Globus pallidus (tissue), 1 donor: ENCODE measurements around the gene RGS9.
"Not testable (repeated sequence)": the region's sequence is repeated elsewhere in the genome, so short reads cannot be mapped to it uniquely, and the experiment has no call there.

ENCODE experiments used
- DNase-seq: peaks from one replicate; pipeline ENCODE4 v3.0.0-alpha.2; 2015; ENCODE audit warnings: low spot score

The RGS9 gene

DNA sequence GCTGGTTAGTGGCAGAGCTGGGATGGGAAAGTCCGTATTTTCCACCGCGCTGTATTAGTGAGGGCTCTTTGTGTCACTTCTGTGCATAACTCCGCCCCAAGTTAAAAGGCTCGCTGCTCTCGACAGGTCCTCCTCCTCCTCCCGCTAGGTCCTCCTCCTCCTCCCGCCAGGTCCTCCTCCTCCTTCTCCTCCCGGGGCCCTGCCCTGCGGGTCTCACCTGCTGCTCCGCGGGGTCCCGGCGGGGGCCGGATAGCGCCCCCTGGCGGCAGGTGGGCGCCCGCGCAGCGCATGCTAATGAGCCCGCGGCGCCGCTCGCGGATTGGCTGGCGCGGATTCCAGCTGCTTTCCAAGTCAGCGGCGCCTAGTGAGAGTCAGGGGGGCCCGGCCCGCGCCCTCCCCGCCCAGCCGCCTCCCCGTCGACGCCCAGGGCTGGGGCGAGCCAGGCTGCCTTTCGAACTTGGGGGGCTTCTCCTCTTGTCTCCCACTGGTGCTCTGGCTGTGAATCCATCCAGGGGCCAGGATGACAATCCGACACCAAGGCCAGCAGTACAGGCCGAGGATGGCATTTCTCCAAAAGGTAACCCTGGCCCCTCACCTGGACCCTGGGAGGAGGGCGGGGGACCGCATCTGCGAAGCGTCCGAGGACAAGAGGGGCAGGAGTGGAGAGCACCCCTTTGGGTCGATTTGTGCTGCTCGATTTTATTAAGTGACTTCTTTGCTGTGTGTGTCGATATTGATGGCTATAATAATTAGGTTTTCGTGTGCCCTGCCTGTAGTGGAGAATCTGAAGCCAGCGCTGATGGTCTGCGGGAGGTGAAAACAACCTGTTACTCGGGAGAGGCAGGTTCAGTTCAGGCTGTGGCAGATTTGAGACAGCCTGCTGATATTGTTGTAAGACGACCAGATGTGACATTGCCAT, at the start of gene RGS9:
Gene RGS9, plus strand, starts transcription at position 350 of the 919 bp plus-strand sequence. Its CDS starts 171 bp downstream, at position 521.
- peak; percentile 81 for DNase-seq

GRCh38 chr17:65088621-65089360, 48.4 kb upstream of the RGS9 start:
- DNase-seq, result no peak

DNA sequence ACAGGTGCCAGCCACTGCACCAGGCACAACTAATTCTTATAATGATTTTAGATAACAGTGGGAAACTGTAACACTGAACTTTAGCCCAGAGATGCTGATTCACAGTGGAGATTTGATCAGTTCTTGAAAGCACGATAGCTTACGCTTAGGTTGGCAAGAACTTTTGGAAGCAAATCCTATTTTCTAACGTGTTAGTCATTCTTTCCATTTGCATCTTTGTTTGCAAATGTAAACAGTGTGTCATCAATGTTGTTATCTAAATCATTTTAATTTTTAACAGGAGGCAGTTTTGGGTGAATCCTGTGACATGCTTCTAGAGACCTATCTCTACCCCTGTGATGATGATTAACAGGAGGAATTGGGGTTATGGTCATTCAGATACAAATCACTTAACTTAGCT, 44.9 kb upstream of the RGS9 start:
- no peak for DNase-seq

DNA sequence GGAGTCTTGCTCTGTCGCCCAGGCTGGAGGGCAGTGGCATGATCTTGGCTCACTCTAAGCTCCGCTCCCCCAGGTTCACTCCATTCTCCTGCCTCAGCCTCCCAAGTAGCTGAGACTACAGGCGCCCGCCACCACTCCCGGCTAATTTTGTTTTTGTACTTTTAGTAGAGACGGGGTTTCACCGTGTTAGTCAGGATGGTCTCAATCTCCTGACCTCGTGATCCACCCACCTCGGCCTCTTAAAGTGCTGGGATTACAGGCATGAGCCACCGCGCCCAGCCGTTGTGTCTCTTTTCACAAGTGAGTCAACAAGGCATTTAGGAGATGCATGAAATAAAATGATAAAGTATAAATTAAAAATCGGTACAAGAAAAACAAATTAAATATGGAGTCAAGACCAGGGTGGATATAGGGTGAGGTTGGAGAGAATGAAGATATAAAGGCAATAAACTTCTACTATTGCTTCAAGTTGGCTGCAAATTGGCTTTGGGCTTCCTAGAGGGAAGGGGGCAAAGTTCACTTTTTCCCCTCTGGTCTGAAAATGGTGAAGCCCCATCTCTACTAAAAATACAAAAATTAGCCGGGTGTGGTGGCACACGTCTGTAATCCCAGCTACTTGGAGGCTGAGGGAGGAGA, 44.3 kb upstream of the RGS9 start:
- not testable (repeated sequence) for DNase-seq

- DNase-seq, result no peak
Observed at GRCh38 chr17:65093930-65094329, 43.2 kb upstream of the RGS9 start.

DNA sequence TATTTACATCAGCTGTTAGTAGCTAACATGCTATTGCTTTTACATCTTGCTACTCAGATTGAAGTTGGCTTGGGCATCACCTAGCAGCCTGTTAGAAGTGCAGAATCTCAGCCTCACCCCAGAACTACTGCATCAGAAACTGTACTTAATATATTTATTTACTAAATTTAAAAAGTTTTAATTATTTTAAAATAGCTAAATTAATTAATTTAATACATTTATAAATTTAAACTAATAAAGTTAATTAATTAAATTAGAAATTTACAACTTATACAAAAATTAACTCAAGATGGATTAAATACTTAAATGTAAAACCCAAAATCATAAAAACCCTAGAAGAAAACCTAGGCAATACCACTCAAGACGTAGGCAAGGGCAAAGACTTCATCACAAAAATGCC, 41.7 kb upstream of the RGS9 start:
- no peak for DNase-seq

- DNase-seq, result not testable (repeated sequence)
Observed at GRCh38 chr17:65096382-65096781, 40.8 kb upstream of the RGS9 start.

GRCh38 chr17:65097110-65097509, 40.1 kb upstream of the RGS9 start:
- no peak for DNase-seq

DNA sequence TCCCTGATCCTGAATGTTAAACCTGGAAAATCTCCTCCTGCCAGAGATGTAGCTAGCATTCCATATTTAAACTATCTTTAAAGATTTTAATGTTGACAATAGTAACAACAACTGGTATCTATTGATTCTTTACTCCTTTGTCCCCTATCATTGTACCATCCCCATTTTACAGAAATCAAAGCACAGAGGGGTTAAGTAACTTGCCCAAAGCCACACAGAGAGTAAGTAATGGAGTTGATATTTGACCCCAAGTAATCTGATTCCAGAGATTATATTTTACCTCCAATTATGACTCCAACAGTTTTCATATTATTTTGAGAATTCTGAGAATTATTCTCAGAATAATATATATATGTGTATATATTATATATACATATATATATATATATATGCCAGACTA, 37.7 kb upstream of the RGS9 start:
- no peak for DNase-seq

GRCh38 chr17:65099941-65100315, 37.2 kb upstream of the RGS9 start:
- DNase-seq, result no peak

DNA sequence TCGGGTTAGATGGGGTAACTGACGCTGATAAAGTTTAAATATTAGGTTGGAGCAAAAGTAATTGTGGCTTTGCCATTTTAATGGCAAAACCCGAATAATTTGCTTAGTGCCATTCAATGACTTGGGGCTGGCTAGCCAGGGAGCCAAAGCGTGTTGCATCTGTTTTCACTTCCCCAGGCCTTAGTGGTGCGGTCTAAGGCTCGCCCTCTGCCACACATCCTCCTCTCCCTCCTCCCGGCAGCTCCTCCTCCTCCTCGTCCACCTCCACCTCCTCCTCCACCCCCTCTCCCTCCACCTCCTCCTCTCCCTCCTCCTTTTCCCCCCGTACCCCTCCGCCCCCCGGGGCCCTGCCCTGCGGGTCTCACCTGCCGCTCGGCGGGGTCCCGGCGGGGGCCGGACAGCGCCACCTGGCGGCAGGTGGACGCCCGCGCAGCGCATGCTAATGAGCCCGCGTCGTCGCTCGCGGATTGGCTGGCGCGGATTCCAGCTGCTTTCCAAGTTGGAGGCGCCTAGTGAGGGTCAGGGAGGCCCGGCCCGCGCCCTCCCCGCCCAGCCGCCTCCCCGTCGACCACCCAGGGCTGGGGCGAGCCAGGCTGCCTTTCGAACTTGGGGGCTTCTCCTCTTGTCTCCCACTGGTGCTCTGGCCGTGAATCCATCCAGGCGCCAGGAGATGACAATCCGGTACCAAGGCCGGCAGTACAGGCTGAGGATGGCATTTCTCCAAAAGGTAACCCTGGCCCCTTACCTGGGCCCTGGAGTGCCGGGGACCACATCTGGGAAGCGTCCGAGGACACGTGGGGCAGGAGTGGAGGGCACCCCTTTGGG, 36.6 kb upstream of the RGS9 start:
- DNase-seq, result peak; percentile 84

DNA sequence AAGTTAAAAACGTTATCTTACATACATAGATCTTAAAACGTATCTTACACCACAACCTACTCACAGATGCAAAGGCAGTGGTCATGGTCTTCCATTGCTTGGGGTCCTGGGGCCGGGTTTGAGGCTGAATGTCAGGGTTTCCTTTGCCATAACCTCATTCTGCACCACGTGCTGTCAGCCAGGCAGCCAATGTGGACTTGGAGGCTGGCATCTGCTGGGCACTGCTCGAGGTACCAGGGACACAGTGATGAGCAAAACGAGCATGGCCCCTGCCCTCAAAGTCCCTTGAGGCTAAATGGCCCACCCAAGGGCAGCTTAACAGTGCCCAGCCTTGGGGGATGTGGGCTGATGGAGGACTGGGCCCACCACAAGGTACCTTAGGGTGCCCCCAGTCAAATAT, 35.8 kb upstream of the RGS9 start:
- no peak for DNase-seq

- DNase-seq, result no peak
Observed at GRCh38 chr17:65102235-65102634, 34.9 kb upstream of the RGS9 start.

DNA sequence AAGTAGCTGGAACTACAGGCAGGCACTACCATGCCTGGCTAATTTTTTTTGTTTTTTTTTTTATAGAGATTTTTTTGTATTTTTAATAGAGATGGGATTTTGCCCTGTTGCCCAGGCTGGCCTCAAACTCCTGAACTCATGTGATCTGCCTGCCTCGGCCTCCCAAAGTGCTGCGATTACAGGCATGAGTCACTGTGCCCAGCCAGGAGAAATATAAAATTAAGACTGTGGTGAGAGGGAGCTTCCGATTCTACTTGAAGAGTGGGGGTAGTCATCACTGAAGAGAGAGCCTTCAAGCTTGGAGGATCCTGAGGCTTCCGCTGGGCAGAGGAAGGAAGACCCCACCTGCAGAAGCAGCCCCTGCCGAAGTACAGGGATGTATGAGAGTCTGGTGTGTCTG, 34.4 kb upstream of the RGS9 start:
- no peak for DNase-seq

DNA sequence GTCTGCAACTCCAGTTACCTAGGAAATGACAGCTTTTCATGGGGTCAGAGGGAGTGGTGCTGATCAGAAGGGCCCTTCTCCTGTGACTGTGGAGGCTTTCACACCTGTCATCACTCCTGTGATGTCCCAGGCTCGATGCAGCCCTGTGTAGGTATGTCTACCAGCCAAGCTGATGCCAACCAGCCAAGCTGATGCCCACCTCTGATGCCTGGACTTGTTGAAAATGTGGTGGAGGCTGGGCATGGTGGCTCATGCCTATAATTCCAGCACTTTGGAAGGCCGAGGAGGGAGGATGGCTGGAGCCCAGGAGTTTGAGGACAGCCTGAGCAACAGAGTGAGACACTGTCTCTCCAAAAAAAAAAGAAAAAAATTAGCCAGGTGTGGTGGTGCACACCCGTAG, 33.7 kb upstream of the RGS9 start:
- DNase-seq, result no peak

- no peak for DNase-seq
Observed at GRCh38 chr17:65103896-65104295, 33.3 kb upstream of the RGS9 start.

GRCh38 chr17:65104541-65104940, 32.6 kb upstream of the RGS9 start:
- no peak for DNase-seq

GRCh38 chr17:65104973-65105372, 32.2 kb upstream of the RGS9 start:
- no peak for DNase-seq

- DNase-seq, result no peak
Observed at GRCh38 chr17:65108152-65108551, 29.0 kb upstream of the RGS9 start.

GRCh38 chr17:65109543-65109942, 27.6 kb upstream of the RGS9 start:
- no peak for DNase-seq

DNA sequence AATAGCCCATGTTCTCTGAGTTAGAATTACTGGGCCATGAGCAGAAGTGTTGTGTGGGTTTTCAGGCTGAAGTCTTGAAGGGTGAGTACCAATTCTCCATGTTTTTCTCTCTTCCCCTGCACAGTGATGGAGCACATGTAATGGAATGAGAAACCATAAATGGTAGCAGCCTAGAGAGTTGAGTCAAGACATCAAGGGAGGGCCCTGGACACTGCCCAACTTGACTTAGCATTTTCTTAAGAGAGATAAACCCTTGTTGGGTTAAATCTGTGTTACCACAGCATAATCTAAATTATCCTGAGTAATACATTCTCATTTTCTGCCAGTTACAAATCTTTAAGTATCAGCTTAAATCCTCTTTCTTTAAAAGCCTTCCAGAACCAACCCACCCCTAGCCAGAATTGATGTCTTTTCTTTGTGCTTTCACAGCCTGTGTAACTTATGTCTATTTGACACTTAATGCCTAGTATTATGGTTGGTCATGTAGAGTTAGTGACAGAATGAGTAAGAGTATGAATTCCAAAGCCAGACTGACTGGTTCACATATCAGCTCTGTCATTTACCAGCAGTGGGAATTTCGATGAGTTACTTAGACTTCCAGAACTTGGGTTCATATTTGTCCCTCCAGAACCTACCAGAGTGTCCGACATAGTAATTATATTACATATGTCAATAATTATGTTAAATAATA, 27.0 kb upstream of the RGS9 start:
- DNase-seq, result no peak
